Osteoblast (primary cell): Measurements from ENCODE around the gene TPST2. TPM values are rescaled to one million over a fixed set of nuclear protein-coding genes. Genes with fewer than 3 reads are reported as not detected.
A peak's percentile ranks its signal among the peaks of the same experiment; 100 is the strongest.

Experiments used
- DNase-seq: peaks from one replicate; pipeline ENCODE4 v3.0.0; 2011; ENCODE audit warnings: low spot score, mixed read lengths; ENCODE audit not compliant: insufficient read length; ENCODE audit errors: missing footprints
- H2AFZ ChIP-seq: 2 replicates; pipeline ENCODE4 v1.6.0; 2011; ENCODE audit warnings: mild to moderate bottlenecking, low read length
- H3K27ac ChIP-seq: 2 replicates; pipeline ENCODE4 v1.5.1; 2011; ENCODE audit warnings: mild to moderate bottlenecking, low read depth, low read length, moderate library complexity
- H3K27me3 ChIP-seq: 2 replicates; pipeline ENCODE4 v1.6.0; 2012; ENCODE audit warnings: mild to moderate bottlenecking, control low read depth, inconsistent platforms, low read length, moderate library complexity; ENCODE audit not compliant: insufficient read depth
- H3K36me3 ChIP-seq: 2 replicates; pipeline ENCODE4 v1.5.1; 2011; ENCODE audit warnings: mild to moderate bottlenecking, low read length, control low read depth, moderate library complexity; ENCODE audit not compliant: insufficient read depth
- H3K4me1 ChIP-seq: 2 replicates; pipeline ENCODE4 v1.5.1; 2011; ENCODE audit warnings: mild to moderate bottlenecking, low read length, control low read depth, moderate library complexity; ENCODE audit not compliant: insufficient read depth
- H3K4me2 ChIP-seq: 2 replicates; pipeline ENCODE4 v1.6.0; 2011; ENCODE audit warnings: mild to moderate bottlenecking, low read length; ENCODE audit not compliant: insufficient read depth
- H3K4me3 ChIP-seq: fragments of 200-600 bp; sonication (generic); 3 replicates; pipeline ENCODE4 v1.5.1; 2012; ENCODE audit warnings: mild to moderate bottlenecking, low read length, inconsistent platforms; ENCODE audit not compliant: insufficient read depth
- H3K79me2 ChIP-seq: 2 replicates; pipeline ENCODE4 v1.6.0; 2012; ENCODE audit warnings: mild to moderate bottlenecking, low read length, control low read depth, inconsistent platforms; ENCODE audit not compliant: insufficient read depth
- H3K9me3 ChIP-seq: 2 replicates; pipeline ENCODE4 v1.5.1; 2011; ENCODE audit warnings: low read depth, low read length, control low read depth
- H4K20me1 ChIP-seq: 2 replicates; pipeline ENCODE4 v1.6.0; 2012; ENCODE audit warnings: mild to moderate bottlenecking, low read length, control low read depth; ENCODE audit not compliant: insufficient read depth
- total RNA-seq: library from RNA; depleted of rRNA; stranded (reverse); fragments of >200 nt; gene quantifications from 2 replicates; pipeline ENCODE4 v1.2.3, GENCODE V29; 2012
- TF ChIP-seq, protein P1 (sequence below): IDR thresholded peaks from 2 replicates; pipeline ENCODE4 v1.5.1; 2011; ENCODE audit warnings: mild to moderate bottlenecking, low read depth, low read length, moderate library complexity; ENCODE audit errors: extremely low read depth

The TPST2 gene
- total RNA-seq, 1 donor: 98.4 TPM

DNA sequence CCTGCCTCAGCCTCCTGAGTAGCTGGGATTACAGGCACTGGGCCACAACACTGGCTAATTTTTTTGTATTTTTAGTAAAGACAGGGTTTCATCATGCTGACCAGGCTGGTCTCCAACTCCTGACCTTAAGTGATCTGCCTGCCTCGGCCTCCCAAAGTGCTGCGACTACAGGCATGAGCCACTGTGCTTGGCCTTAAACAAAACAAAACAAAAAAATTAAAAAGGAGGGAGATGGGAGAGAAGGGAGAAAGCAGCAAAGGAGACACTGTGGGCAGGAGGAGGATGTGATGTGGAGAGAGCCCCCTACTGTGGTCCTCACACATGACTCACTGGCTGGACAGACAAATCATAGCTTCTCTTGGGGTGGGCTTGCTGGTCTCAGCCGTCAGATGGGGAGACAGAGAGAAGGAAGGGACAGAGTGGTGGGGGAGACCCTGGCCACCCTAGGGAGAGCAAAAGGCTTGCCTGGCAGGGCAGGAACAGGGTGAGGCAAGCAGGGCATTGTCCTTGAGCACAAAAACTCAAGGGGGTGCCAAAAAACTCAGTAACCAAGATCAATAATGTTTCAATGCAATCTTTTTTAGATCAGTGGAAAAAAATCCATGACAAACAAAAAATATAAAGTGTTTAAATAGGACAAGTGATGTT lies 31.6 kb downstream of the TPST2 start:
- TF ChIP-seq, protein P1, sequence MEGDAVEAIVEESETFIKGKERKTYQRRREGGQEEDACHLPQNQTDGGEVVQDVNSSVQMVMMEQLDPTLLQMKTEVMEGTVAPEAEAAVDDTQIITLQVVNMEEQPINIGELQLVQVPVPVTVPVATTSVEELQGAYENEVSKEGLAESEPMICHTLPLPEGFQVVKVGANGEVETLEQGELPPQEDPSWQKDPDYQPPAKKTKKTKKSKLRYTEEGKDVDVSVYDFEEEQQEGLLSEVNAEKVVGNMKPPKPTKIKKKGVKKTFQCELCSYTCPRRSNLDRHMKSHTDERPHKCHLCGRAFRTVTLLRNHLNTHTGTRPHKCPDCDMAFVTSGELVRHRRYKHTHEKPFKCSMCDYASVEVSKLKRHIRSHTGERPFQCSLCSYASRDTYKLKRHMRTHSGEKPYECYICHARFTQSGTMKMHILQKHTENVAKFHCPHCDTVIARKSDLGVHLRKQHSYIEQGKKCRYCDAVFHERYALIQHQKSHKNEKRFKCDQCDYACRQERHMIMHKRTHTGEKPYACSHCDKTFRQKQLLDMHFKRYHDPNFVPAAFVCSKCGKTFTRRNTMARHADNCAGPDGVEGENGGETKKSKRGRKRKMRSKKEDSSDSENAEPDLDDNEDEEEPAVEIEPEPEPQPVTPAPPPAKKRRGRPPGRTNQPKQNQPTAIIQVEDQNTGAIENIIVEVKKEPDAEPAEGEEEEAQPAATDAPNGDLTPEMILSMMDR: no peak
- no peak overlapping the region for H2AFZ ChIP-seq
- H3K4me2 ChIP-seq: peak overlapping the region; percentile 5
- no peaks in the 10 kb centered on the region for H3K36me3 ChIP-seq
- H4K20me1 ChIP-seq: peaks cover 13% of the 10 kb centered on the region
- no peaks in the 10 kb centered on the region for H3K9me3 ChIP-seq
- H3K79me2 ChIP-seq: peaks cover 91% of the 10 kb centered on the region
- no peak for DNase-seq
- no peak overlapping the region for H3K4me3 ChIP-seq
- peaks cover 20% of the 10 kb centered on the region for H3K4me1 ChIP-seq
- H3K27ac ChIP-seq: peak overlapping the region; percentile 86
- H3K27me3 ChIP-seq: no peaks in the 10 kb centered on the region

DNA sequence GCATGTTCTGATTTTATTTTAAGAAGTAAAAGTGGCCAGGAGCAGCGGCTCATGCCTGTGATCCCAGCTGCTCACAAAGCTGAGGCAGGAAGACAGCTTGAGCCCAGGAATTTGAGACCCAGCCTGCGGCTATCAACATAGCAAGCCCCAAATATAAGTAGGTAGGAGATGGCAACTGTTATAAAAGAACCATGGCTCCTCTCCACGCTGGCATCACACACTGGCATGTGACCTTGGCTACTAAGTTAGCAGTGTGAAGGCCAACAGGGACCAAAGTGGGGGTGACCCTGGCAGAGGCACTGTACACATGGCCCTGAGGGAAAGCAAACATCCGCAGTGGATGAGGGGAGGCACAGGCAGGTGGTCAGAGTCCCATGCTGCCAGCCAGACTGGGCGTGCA lies 33.0 kb downstream of the TPST2 start:
- H3K27me3 ChIP-seq: no peaks in the 10 kb centered on the region
- peak overlapping the region; percentile 53 for H3K27ac ChIP-seq
- TF ChIP-seq, protein P1: no peak
- H2AFZ ChIP-seq: no peak overlapping the region
- H3K9me3 ChIP-seq: no peaks in the 10 kb centered on the region
- H3K4me1 ChIP-seq: peaks cover 34% of the 10 kb centered on the region
- H3K4me3 ChIP-seq: no peak overlapping the region
- peaks cover 86% of the 10 kb centered on the region for H3K79me2 ChIP-seq
- H4K20me1 ChIP-seq: peaks cover 5% of the 10 kb centered on the region
- H3K4me2 ChIP-seq: no peak overlapping the region
- DNase-seq: no peak
- no peaks in the 10 kb centered on the region for H3K36me3 ChIP-seq

DNA sequence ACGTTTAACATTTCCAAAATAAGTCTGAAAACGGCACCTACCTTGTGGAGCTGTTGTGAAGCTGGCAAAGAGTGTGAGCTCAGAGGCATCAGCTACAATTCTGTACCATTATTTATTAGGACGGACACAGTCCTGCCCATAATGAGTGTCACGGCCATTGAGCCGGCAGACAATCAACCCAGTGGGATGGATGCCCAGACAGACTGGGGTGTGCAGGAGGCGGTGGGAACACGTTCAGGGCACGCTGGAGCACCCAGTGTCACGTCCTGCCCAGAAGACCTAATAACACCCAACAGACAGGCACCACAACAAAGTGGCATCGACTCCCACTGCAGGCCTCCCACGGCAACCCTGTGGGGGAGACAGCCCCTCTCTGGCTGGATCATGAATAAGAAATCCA lies 34.5 kb downstream of the TPST2 start:
- H3K27ac ChIP-seq: no peak overlapping the region
- no peak overlapping the region for H3K4me2 ChIP-seq
- no peak overlapping the region for H3K4me3 ChIP-seq
- H3K79me2 ChIP-seq: peaks cover 77% of the 10 kb centered on the region
- no peaks in the 10 kb centered on the region for H4K20me1 ChIP-seq
- peaks cover 48% of the 10 kb centered on the region for H3K4me1 ChIP-seq
- H3K9me3 ChIP-seq: no peaks in the 10 kb centered on the region
- H2AFZ ChIP-seq: no peak overlapping the region
- H3K27me3 ChIP-seq: no peaks in the 10 kb centered on the region
- H3K36me3 ChIP-seq: no peaks in the 10 kb centered on the region
- TF ChIP-seq, protein P1: no peak
- no peak for DNase-seq

DNA sequence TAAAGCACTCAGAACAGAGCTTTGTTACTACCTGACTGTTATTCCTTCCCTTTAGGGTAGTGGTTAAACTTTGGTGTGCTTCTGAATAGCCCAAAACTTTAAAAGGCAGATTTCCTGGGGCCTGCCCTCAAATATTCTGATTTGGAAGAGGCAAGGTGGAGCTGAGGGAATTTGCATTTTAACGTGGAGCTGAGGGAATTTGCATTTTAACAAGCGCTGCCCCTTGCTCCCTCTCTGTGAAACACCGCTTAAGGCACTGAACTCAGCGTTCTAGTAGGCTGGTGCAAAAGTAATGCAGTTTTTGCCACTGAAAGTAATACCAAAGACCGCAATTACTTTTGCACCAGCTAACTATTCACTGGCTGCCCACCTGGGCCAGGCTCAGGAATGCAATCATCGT lies 35.0 kb downstream of the TPST2 start:
- Histone ChIP-seq H3K79me2 (peaks cover 74% of the 10 kb centered on the region), H3K27me3 (no peaks in the 10 kb centered on the region), H3K4me3 (no peak overlapping the region), H3K4me1 (peaks cover 54% of the 10 kb centered on the region), H3K9me3 (no peaks in the 10 kb centered on the region), H3K36me3 (no peaks in the 10 kb centered on the region), H4K20me1 (no peaks in the 10 kb centered on the region), H2AFZ (no peak overlapping the region), H3K4me2 (no peak overlapping the region), H3K27ac (peak overlapping the region; percentile 94)
- no peak for DNase-seq
- TF ChIP-seq, protein P1: no peak
